RCC 7860 (cell line): ENCODE results near the gene RESP18.
A peak's percentile ranks its signal among the peaks of the same experiment; 100 is the strongest.
"Not testable (repeated sequence)": the region's sequence is repeated elsewhere in the genome, so short reads cannot be mapped to it uniquely, and the experiment has no call there.

ENCODE experiments used
- DNase-seq: peaks from one replicate; pipeline ENCODE4 v3.0.0-alpha.2; 2015; ENCODE audit warnings: low spot score
- FAIRE-seq: peaks from 2 replicates; lab custom pipeline; 2012; peaks lifted over from hg19 to GRCh38; lab: Jason Lieb, UNC

The RESP18 gene

GRCh38 chr2:219325657-219326315, 6.8 kb downstream of the RESP18 start:
- FAIRE-seq (no peak), DNase-seq (no peak)

DNA sequence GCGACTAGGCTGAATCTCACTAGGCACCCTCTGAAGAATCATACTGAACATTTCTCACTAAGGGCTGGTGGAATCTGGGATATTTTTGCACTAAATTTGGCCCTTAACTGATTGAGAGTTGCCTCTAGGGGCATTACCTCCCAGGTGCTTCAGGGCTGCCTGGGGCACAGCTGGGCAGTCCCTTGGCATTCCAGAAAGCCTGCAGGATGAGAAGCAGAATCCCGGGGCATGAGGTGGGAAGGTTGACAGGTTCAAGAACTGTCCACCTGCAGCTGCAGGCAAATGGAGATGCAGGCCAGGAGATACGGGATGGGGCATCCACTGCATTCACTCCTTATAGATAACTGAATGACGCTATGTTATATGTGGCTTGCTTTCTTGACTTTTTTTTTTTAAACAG, 7.4 kb downstream of the RESP18 start:
- FAIRE-seq = no peak
- no peak for DNase-seq

- no peak for FAIRE-seq
Observed at GRCh38 chr2:219323434-219323833, 9.1 kb downstream of the RESP18 start.

GRCh38 chr2:219314804-219315468, 17.6 kb downstream of the RESP18 start:
- DNase-seq (no peak), FAIRE-seq (no peak)

More at GRCh38 chr2:219323434-219323833, 9.1 kb downstream of the RESP18 start:
- DNase-seq = no peak

- DNase-seq, FAIRE-seq: not testable (repeated sequence)
Observed at GRCh38 chr2:219312683-219313263, 19.8 kb downstream of the RESP18 start.

- FAIRE-seq = no peak
- DNase-seq = no peak
Observed at GRCh38 chr2:219309278-219309677, 23.3 kb downstream of the RESP18 start, which contains the start of gene PTPRN. Gene PTPRN (minus strand): TSS chr2:219309401. CDS start chr2:219309332, 69 bp downstream.

DNA sequence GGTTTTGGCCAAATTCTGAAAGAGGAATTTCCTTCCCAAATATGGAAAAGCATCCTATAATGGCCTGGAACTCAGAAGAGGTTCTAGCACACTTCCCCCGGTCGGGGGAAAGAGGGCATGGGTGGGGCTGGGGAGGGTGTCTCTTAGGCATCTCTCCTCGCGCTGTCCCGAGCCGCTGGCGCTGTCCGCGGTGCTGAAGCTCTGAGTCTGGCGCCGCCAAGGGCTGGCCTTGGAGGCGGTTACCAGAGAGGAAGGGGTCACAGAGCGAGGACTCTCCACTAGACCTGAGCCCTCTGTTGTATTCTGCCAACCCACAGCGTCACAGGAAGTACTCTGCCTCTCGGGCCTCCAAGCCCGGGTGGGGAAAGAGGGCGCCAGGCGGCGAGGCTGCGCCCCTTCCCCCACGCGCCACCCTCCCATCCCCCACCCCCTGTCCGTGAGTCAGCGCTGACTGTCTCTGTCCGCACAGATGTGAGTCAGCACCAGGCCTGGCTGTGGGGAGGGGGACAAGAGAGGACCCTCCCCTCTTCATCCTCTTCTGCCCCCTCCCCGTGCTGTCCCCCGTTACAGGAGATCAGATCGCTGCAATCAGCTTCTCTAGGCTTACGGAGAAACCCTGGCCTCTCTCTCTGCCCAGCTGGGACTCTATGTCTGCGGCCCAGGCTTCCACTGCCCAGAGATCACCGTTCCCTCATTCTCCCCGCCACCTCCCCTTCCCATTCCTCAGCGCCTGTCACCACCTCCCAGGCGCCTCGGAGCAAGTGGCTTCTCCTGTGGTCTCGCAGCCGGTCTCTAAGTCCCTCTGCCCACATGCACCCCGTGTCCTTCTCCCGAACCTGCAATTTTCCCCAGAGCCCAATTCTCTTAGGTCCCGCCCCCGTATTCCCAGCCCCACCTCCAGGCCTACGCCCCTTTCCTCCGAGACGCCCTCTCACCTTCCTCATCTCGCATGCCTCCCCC, 24.1 kb downstream of the RESP18 start:
- DNase-seq = peak; percentile 48
- FAIRE-seq = no peak

GRCh38 chr2:219306047-219306446, 26.5 kb downstream of the RESP18 start:
- FAIRE-seq = no peak
- no peak for DNase-seq

GRCh38 chr2:219304223-219304622, 28.3 kb downstream of the RESP18 start:
- FAIRE-seq (no peak), DNase-seq (no peak)

DNA sequence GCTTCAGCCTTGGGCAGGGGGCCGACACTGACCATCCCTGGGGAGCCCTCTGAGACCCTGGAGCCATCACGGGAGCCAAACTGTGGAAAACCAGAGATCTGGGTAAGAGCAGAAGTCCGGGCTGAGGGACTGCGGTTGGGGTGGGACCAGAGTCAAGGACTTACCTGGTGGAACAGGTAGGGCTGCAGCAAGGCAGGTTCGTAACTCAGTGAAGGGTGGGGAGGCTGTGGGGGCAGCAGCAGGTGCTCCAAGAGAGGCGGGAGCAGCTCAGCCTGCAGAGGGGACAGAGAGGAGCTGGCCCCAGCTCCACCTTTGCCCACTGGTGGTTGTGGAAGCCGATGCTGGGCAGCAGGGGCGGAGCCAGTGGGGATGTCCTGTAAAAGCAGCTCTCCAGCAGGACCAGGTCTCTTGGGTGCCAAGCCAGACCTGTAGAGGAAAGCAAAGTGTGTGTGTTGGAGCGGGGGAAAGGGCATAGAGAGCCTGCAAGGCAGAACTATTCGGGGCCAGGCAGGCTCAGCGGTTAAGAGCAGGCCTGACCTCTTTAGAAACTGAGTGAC, 30.1 kb downstream of the RESP18 start:
- no peak for FAIRE-seq
- no peak for DNase-seq

- DNase-seq = no peak
- FAIRE-seq = no peak
Observed at GRCh38 chr2:219300022-219300421, 32.5 kb downstream of the RESP18 start.

GRCh38 chr2:219299372-219299760, 33.2 kb downstream of the RESP18 start:
- FAIRE-seq = no peak
- DNase-seq = no peak

- FAIRE-seq (peak; percentile 30), DNase-seq (peak; percentile 57)
Observed at GRCh38 chr2:219298759-219299371, 33.7 kb downstream of the RESP18 start.

- DNase-seq = no peak
- no peak for FAIRE-seq
Observed at GRCh38 chr2:219297766-219298456, 34.6 kb downstream of the RESP18 start.

DNA sequence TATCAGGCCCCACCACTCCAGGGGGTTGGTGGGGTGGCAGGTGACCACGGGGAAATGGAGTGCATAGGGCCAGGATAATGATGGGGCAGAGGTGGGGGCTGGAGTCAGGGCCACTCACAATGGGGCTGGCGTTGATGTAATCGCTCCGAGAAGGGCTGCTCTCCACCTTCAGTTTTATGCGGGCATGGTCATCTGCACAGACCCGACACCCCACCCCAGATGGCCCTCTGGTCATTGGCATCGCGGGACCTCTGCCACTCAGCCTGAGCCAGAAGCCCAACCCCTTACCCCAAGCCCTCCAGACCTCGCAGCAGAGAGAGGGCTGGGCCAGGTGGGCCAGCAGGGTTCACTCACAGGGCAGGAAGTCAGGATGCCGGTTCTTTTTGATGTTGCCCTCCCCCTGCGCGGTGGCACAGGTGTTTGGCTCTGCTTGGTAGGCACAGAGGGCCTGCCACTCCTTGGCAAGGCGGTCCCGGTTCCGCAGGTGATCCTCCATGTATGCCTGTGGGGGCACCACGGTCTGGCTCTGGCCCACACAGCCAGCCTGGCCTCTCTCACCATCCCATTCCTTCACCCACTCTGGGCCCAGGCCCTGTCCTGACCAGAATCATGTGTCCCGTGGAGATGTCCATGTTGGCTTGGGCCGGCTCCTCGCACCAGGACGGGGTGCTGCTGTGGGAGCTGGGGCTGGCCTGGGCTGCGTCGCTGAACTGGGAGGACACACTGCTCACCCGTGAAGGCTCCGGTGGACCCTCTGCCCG, 35.7 kb downstream of the RESP18 start:
- DNase-seq (no peak), FAIRE-seq (no peak)

DNA sequence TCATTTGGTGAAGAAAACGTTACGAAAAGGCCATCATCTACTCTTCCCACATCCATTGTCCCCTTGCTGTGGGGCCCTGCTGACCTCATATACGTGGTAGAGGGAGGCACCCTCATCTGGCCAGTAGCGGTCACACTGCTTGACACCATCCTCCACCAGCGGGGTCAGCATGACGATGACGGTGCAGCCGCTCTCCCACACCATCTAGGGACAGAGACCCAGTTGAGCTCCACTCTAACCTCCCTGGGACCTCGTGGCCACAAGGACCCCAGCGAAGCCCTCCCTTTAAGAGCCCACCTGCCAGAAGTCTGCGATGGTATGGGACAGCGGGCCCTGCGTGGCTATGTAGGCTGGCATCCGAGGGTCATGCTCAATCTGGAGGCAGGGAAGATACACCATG, 36.4 kb downstream of the RESP18 start:
- no peak for FAIRE-seq
- DNase-seq = no peak

DNA sequence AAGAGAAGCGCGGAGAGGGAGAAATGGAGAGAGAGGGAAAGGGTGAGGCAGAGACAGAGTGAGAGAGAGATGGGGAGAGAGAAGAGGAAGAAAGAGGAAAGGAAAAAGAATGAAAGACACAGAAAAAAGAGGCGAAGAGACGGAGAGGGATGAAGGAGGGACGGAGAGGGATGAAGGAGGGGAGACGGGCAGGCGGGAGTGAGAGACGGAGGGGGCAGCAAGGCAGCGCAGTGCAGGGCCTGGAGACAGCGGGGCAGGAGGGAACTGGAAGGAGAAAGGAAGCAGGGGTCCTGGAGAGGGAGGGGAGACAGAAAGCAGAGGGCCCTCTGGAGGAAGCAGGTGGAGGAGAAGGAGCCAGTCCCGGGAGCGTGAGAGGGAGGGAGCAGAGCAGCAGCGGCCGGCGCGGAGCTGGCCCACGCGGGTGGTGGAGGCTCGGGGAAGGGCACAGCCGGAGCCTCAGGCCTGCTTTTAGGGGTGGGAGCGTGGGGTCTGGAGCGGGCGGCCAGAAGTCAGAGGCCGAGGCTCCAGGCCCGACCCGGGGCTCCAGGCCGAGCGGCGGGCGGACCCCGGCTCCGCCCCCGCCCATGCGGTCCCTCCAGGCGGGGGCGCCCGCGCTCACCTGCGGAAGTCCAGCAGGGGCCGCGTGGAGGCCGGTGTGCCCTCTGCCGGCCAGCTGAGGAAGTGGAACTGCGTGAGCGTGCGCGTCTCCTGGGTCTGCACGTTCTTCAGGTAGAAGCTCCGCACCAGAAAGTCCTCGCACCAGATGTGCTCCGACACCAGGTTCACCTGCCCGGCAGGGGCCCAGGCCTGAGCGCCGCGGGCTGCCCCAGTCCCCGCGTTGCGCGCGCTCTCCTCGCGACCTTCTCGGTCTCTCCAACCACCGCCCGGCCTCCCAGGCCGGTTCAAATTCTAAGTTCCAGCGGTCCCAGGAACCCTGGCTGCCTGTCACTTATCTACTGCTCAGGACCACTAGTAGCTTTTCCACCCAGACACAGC, 37.9 kb downstream of the RESP18 start:
- FAIRE-seq = no peak
- DNase-seq = peak; percentile 67
